Astrocyte (in vitro differentiated cells and primary cell): ENCODE results near the gene DHX8.

Source experiments
- CTCF ChIP-seq: IDR thresholded peaks from 2 replicates; pipeline ENCODE4 v1.5.1; 2011; ENCODE audit warnings: low read depth, mild to moderate bottlenecking, inconsistent platforms, low read length, moderate library complexity; ENCODE audit not compliant: insufficient read depth
- EZH2 ChIP-seq: IDR thresholded peaks from 2 replicates; pipeline ENCODE4 v1.6.1; 2012; ENCODE audit warnings: mild to moderate bottlenecking, low read length, inconsistent platforms; ENCODE audit not compliant: insufficient read depth

- TF ChIP-seq CTCF (no peak), EZH2 (no peak)
These were observed 34.1 kb upstream of the DHX8 start for GRCh38 chr17:43449470-43450248.
